GM12878 (cell line): ENCODE data around the gene PHOX2A. TPM values are rescaled to one million over a fixed set of nuclear protein-coding genes. Genes with fewer than 3 reads are reported as not detected.

ENCODE experiments used
- CHD2 ChIP-seq: IDR thresholded peaks from 2 replicates; pipeline ENCODE4 v1.6.1; 2011; ENCODE audit warnings: low read depth, low read length, improper control_type of control experiment, borderline replicate concordance
- EGR1 ChIP-seq, 2 experiments: IDR thresholded peaks; 1 replicate in 1 of 2; 2 replicates in 1 of 2; pipeline ENCODE4 v1.6.1; 2011 to 2012; ENCODE audit warnings: low read depth in 2 of 2, low read length in 2 of 2, borderline replicate concordance in 1 of 2, mild to moderate bottlenecking in 1 of 2, moderate library complexity in 1 of 2
- EZH2 ChIP-seq: IDR thresholded peaks from 2 replicates; pipeline ENCODE4 v1.6.1; 2012; ENCODE audit warnings: low read depth, mild to moderate bottlenecking, control low read depth, inconsistent platforms, low read length, borderline replicate concordance; ENCODE audit not compliant: control insufficient read depth
- HDAC6 ChIP-seq: fragments of 200-600 bp; sonication (generic); IDR thresholded peaks from one replicate; pipeline ENCODE4 v1.8.0; 2017; ENCODE audit warnings: antibody characterized with exemption; ENCODE audit not compliant: unreplicated experiment
- RCOR1 ChIP-seq: conservative IDR thresholded peaks from 2 replicates; pipeline ENCODE4 v1.6.1; 2012; ENCODE audit warnings: low read depth, low read length, improper control_type of control experiment
- RELA ChIP-seq: fragments of 450-650 bp; IDR thresholded peaks from 2 replicates; pipeline ENCODE4 v1.8.0; 2014; ENCODE audit warnings: borderline replicate concordance; ENCODE audit not compliant: partially characterized antibody
- SMAD1 ChIP-seq: fragments of 450-650 bp; IDR thresholded peaks from 2 replicates; pipeline ENCODE4 v1.6.1; 2018; ENCODE audit warnings: mild to moderate bottlenecking, low read depth; ENCODE audit not compliant: partially characterized antibody
- ZNF592 ChIP-seq: fragments of 450-650 bp; IDR thresholded peaks from 2 replicates; pipeline ENCODE4 v1.6.1; 2017; ENCODE audit warnings: mild to moderate bottlenecking, moderate library complexity
- polyA plus RNA-seq, 11 experiments: library from polyadenylated mRNA; depleted of rRNA in 4 of 11; unstranded in 6 of 11; stranded (reverse) in 5 of 11; fragments of >200 nt; fragmentation: Nextera tagmentation in 4 of 11; fragmentation: Illumina TruSeq in 1 of 11; extraction: Ambion mirVana in 4 of 11; extraction: Trizol in 1 of 11; gene quantifications; 1 replicate in 1 of 11; 2 replicates in 10 of 11; pipeline versions ENCODE4 v1.2.1 to v1.2.3, GENCODE V29; 2011 to 2016; ENCODE audit warnings: inconsistent platforms in 2 of 11, missing spikeins in 2 of 11, low read depth in 1 of 11
- total RNA-seq, 4 experiments: library from RNA; depleted of rRNA in 3 of 4; stranded (reverse); fragments of >200 nt in 3 of 4; fragmentation: Illumina TruSeq in 1 of 4; extraction: Trizol in 1 of 4; gene quantifications; 2 replicates each; pipeline versions ENCODE4 v1.2.1 to v1.2.3, GENCODE V29; 2013 to 2021

Gene PHOX2A
- total and polyA plus RNA-seq, 10 of the 15 experiments (the other 5 are each of a cell fraction or from before 2014, with no cell fraction given) = not detected

- TF ChIP-seq ZNF592 (no peak), CHD2 (no peak), RCOR1 (no peak), RELA (no peak), EZH2 (no peak), SMAD1 (no peak), HDAC6 (no peak), EGR1 (IDR thresholded peaks at IDR 0.05; ENCODE audit: borderline replicate concordance in 1 of 2, low read depth in 2 of 2, low read length in 2 of 2) (no peak)
Measured at GRCh38 chr11:72227316-72228228, 16.4 kb downstream of the PHOX2A start (continued).
